CD4-positive, alpha-beta T cell (primary cell): Measurements from ENCODE around the gene EXOC1L. TPM values are rescaled to one million over a fixed set of nuclear protein-coding genes. Genes with fewer than 3 reads are reported as not detected.

Experiments used
- ATAC-seq: fragments of 200-7000 bp; cut with Tn5 transposase; one replicate; pipeline ENCODE4 v1.10.0; 2022; ENCODE audit warnings: mild to moderate bottlenecking; ENCODE audit not compliant: poor library complexity
- CTCF ChIA-PET: fragments of 350-600 bp; sonication (Branson Sonifier 250); formaldehyde crosslinking; loops from one replicate; lab custom pipeline; 2021; ENCODE audit warnings: antibody characterized with exemption, inconsistent platforms; lab: Charles Lee
- POLR2A ChIA-PET: fragments of 350-600 bp; sonication (Branson Sonifier 250); formaldehyde crosslinking; loops from one replicate; lab custom pipeline; 2021; ENCODE audit warnings: antibody characterized with exemption, inconsistent platforms; lab: Charles Lee
- DNase-seq, 14 experiments: peaks; one replicate each; pipeline ENCODE4 v3.0.0-alpha.2; 2013 to 2020; ENCODE audit warnings: mixed read lengths in 2 of 14
- H3K27ac ChIP-seq, 2 donors: one replicate each; pipeline versions ENCODE4 v1.5.1 to v1.7.0; 2013; ENCODE audit warnings: low read length in 2 of 2, low read depth in 1 of 2, mild to moderate bottlenecking in 1 of 2
- H3K27me3 ChIP-seq, 2 experiments: 1 replicate in 1 of 2; 2 replicates in 1 of 2; pipeline versions ENCODE4 v1.6.1 to v1.7.0; 2013; ENCODE audit warnings: low read length in 2 of 2, control low read depth in 1 of 2, mild to moderate bottlenecking in 1 of 2, moderate library complexity in 1 of 2; ENCODE audit not compliant: insufficient read depth in 2 of 2, control insufficient read depth in 1 of 2
- H3K36me3 ChIP-seq: one replicate; pipeline ENCODE4 v1.6.1; 2013; ENCODE audit warnings: low read length, control low read depth; ENCODE audit not compliant: insufficient read depth
- H3K4me1 ChIP-seq: one replicate; pipeline ENCODE4 v1.6.1; 2013; ENCODE audit warnings: low read length, control low read depth; ENCODE audit not compliant: insufficient read depth
- H3K4me3 ChIP-seq: one replicate; pipeline ENCODE4 v1.5.1; 2013; ENCODE audit warnings: mild to moderate bottlenecking, low read length, moderate library complexity
- H3K9me3 ChIP-seq, 2 experiments: 1 replicate in 1 of 2; 2 replicates in 1 of 2; pipeline versions ENCODE4 v1.6.1 to v1.7.0; 2013; ENCODE audit warnings: low read length in 2 of 2, mild to moderate bottlenecking in 2 of 2, control low read depth in 1 of 2, moderate library complexity in 1 of 2; ENCODE audit not compliant: control insufficient read depth in 1 of 2, insufficient read depth in 1 of 2
- H3K27ac Mint-ChIP-seq: one replicate; pipeline ENCODE4 v1.8.0; 2020; ENCODE audit warnings: mixed read lengths
- H3K27me3 Mint-ChIP-seq: one replicate; pipeline ENCODE4 v1.8.0; 2021; ENCODE audit warnings: mixed read lengths
- H3K36me3 Mint-ChIP-seq: one replicate; pipeline ENCODE4 v1.8.0; 2021; ENCODE audit warnings: low read depth, mixed read lengths
- H3K4me1 Mint-ChIP-seq: one replicate; pipeline ENCODE4 v1.8.0; 2021; ENCODE audit warnings: low read depth, mixed read lengths
- H3K4me3 Mint-ChIP-seq: one replicate; pipeline ENCODE4 v1.8.0; 2020; ENCODE audit warnings: mild to moderate bottlenecking, mixed read lengths
- H3K9me3 Mint-ChIP-seq: one replicate; pipeline ENCODE4 v1.8.0; 2020; ENCODE audit warnings: mixed read lengths
- CTCF ChIP-seq: fragments of 200-600 bp; IDR thresholded peaks from one replicate; pipeline ENCODE4 v1.8.0; 2022; ENCODE audit warnings: antibody characterized with exemption, mild to moderate bottlenecking
- intact Hi-C, 2 experiments: fragments of 100-400 bp; cut with DNase I in 1 of 2; cut with micrococcal nuclease in 1 of 2; formaldehyde crosslinking; loops; one replicate each; pipeline versions ENCODE4 v1.15.1 to v1.9.0; 2023 to 2025; cut with DNase I, micrococcal nuclease
- total RNA-seq, 174 experiments: library from RNA in 2 of 174; stranded (reverse) in 2 of 174; gene quantifications; one replicate each; pipeline ENCODE4 v1.2.3 and lab custom pipeline; 2021 to 2026

EXOC1L gene
- total RNA-seq, 2 experiments from 2014 or later, result not detected

- H3K27ac Mint-ChIP-seq, result no peak overlapping the region
- Histone ChIP-seq H3K4me3 (no peak overlapping the region), H3K4me1 (no peaks in the 10 kb centered on the region), H3K9me3 (no peaks in the 10 kb centered on the region), H3K27me3 (peaks cover 3 to 4% of the 10 kb centered on the region in 2 experiments), H3K36me3 (no peaks in the 10 kb centered on the region), H3K27ac (no peak overlapping the region)
- no peak for ATAC-seq
- intact Hi-C loops, result no loop called here
- DNase-seq, result no peak
- CTCF ChIA-PET, result interaction anchor here (0.6 to 1.4 kb wide), 2 partner anchors 18 to 161 kb away, joined by 3 read pairs; no protein-coding TSS in a partner anchor
- TF ChIP-seq CTCF, result no peak
- no peaks in the 10 kb centered on the region for H3K36me3 Mint-ChIP-seq
- H3K4me1 Mint-ChIP-seq, result no peaks in the 10 kb centered on the region
- POLR2A ChIA-PET, result no interaction called here
- H3K4me3 Mint-ChIP-seq, result no peak overlapping the region
- H3K27me3 Mint-ChIP-seq, result peaks cover 60% of the 10 kb centered on the region
- no peaks in the 10 kb centered on the region for H3K9me3 Mint-ChIP-seq
Observed at GRCh38 chr4:55830716-55831115, 11.1 kb downstream of the EXOC1L start.

- no peaks in the 10 kb centered on the region for H3K36me3 ChIP-seq
- ATAC-seq (no peak), DNase-seq (no peak)
- Mint-ChIP-seq H3K4me1 (no peaks in the 10 kb centered on the region), H3K27me3 (peaks cover 62% of the 10 kb centered on the region), H3K27ac (no peak overlapping the region), H3K36me3 (no peaks in the 10 kb centered on the region), H3K4me3 (no peak overlapping the region), H3K9me3 (peaks cover 5% of the 10 kb centered on the region)
- H3K4me3 ChIP-seq, result no peak overlapping the region
- intact Hi-C loops, result no loop called here
- no peak for TF ChIP-seq CTCF
- peaks cover 0 to 10% of the 10 kb centered on the region in 2 experiments for H3K9me3 ChIP-seq
- ChIA-PET POLR2A (interaction anchor here (0.5 kb wide), 1 partner anchor 397 kb away, joined by 3 read pairs; no protein-coding TSS in a partner anchor), CTCF (no interaction called here)
- H3K27ac ChIP-seq, result no peak overlapping the region
- H3K27me3 ChIP-seq, result peaks cover 3 to 4% of the 10 kb centered on the region in 2 experiments
- no peaks in the 10 kb centered on the region for H3K4me1 ChIP-seq
Observed at GRCh38 chr4:55834086-55834795, 14.7 kb downstream of the EXOC1L start.

GRCh38 chr4:55837903-55838302, 18.3 kb downstream of the EXOC1L start:
- CTCF ChIA-PET, result no interaction called here
- no peak for TF ChIP-seq CTCF

More at GRCh38 chr4:55837903-55838302, 18.3 kb downstream of the EXOC1L start:
- H3K27me3 Mint-ChIP-seq, result peaks cover 51% of the 10 kb centered on the region
- no peaks in the 10 kb centered on the region for H3K4me1 ChIP-seq
- intact Hi-C loops, result no loop called here
- peaks cover 0 to 4% of the 10 kb centered on the region in 2 experiments for H3K27me3 ChIP-seq
- no peak for DNase-seq
- H3K4me3 Mint-ChIP-seq, result no peak overlapping the region
- H3K36me3 ChIP-seq, result no peaks in the 10 kb centered on the region
- no peak for ATAC-seq
- H3K9me3 ChIP-seq, result peaks cover 0 to 10% of the 10 kb centered on the region in 2 experiments
- no peaks in the 10 kb centered on the region for H3K4me1 Mint-ChIP-seq
- no peak overlapping the region for H3K27ac Mint-ChIP-seq
- H3K4me3 ChIP-seq, result no peak overlapping the region
- no peaks in the 10 kb centered on the region for H3K36me3 Mint-ChIP-seq
- POLR2A ChIA-PET, result no interaction called here
- no peak overlapping the region for H3K27ac ChIP-seq
- peaks cover 5% of the 10 kb centered on the region for H3K9me3 Mint-ChIP-seq
